NCI-H2227 treated with DMSO at 0.1 percent for 48 hours (cell line): ENCODE measurements around the gene SLC25A15.
"Not testable (repeated sequence)": the region's sequence is repeated elsewhere in the genome, so short reads cannot be mapped to it uniquely, and the experiment has no call there.

ENCODE experiments used
- DNase-seq: peaks from one replicate; lab custom pipeline; 2025; lab: John Stamatoyannopoulos, UW

The SLC25A15 gene

DNA sequence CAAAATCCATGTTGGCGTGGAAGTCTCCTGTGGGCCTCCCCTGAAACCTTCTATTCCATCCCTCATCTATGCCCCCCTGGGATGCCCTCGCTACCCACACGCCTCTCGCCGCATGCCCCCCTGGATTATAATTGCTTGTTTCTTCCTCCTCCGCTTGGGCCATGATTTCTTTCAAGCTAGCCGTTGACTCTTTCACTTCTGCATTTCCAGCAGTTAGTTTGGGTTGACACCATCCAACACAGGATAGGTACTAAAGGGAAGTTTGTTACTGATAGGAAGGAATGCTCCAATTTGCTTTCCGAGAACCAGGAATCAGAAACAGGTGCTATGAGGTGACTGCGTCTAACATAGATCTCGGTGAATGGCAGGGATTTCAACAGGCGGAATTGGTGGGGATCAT lies 7.7 kb upstream of the SLC25A15 start:
- DNase-seq: no peak

DNA sequence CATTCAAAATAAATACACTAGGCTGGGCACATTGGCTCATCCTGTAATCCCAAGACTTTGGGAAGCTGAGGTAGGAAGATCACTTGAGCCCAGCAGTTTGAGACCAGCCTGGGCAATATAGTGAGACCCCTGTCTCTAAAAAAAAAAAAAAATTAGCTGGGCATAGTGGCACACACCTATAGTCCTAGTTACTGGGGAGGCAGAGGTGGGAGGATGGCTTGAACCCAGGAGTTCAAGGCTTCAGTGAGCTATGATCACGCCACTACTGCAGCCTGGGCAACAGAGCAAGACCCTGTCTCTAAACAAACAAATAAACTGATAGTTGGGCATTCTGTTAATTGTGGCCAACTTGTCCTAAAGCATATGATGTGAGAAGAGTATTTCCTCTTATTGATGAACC lies 6.4 kb upstream of the SLC25A15 start:
- not testable (repeated sequence) for DNase-seq

DNA sequence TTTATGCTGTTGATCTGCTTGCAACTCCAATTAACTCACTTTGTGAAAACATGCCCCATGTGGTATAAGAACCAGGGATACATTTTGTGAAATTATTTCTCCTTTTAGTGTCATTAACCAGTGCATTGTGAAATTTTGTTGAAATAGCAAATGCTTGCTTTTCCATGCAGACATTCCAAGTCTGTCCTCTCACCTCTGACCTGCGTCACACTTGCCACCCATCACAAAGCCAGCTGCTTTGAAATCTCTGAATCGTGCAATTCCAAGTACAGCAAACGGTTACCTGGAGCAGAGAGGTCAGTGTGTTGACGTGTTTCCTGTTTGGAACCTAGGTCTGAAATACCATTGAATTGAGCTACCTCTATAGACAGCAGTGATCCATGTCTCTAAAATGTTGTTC lies 4.9 kb upstream of the SLC25A15 start:
- DNase-seq: no peak

DNA sequence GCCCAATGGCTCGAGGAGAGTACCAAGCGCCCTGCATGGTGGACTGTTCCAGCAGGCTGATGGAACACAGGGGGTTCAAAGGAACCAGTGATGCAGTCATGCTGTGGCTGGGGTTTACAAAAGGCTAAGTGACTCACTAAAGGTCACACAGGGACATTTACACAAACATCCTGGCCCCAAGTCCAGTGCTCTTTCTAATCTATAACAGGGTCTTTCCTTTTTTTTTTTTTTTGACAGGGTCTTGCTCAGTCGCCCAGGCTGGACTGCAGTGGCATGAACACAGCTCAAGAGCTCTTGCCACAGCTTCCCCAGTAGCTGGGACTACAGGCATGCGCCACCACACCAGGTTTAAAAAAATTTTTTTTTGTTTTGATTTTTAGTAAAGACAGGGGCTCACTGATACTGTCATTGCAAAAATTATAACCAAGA lies 2.8 kb upstream of the SLC25A15 start:
- DNase-seq: no peak

DNA sequence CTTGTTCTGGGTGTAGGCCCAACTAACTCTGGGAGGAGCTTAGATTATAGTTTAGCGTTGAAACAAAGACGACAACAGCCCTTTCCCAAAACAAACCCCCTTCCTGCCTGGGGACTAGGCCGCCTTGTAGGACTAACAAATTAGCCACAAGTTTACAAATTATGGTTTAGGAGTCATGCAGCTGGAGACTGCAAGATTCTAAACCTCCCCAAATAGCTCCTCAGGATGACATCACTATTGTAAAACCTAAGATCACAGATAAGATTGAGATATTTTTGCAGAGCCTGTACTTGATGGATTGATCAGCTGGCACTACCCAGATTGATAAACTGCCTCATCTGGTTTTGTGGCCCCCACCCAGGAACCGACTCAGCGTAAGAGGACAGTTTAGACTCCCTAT lies 2.3 kb upstream of the SLC25A15 start:
- DNase-seq: no peak

DNA sequence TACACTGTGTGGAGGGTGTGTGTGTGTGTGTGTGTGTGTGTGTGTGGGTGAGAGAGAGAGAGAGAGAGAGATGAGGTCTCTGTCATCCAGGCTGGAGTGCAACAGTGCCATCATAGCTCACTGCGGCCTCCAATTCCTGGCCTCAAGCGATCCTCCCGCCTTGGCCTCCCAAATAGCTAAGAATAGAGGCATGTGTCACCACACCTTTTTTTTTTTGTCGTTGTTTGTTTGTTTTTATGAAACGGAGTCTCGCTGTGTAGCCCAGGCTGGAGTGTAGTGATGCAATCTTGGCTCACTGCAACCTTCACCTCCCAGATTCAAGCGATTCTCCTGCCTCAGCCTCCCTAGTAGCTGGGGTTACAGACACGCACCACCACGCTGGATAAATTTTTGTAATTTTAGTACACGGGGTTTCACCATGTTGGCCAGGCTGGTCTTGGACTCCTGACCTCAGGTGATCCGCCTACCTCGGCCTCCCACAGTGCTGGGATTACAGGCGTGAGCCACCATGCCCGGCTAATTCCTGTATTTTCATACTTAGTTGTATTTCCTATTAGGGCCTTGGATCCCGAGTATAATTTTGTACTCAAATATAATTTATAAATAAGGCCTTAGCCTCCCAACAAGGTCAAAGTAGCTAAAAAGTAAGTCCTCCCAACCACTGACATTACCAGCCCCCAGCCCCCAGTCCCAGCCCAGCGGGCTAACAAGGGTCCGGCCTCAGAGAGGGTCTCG lies 704 bp upstream of the SLC25A15 start:
- not testable (repeated sequence) for DNase-seq

DNA sequence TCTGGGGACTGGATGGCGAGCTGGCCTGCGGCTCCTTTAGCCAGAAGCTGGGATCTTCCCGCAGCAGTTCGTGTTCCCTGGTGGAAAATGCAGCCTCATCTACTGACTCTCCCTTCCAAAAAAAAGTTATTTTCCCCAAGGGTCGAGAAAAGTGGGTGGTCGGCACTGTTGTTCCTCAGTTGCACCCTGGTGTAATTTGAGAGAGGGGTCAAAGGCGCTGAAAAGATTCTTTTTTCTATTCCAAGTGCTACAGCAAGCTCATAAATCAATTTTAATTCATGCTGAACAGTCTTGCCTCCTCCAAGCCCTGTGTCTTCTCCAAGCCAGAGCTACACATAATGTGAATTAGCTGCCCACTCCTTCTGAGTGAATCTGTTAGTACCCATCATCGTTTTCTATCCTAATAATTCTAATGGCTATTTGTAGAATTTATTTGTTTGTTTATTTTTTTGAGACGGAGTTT lies 774 bp downstream of the SLC25A15 start:
- no peak for DNase-seq

DNA sequence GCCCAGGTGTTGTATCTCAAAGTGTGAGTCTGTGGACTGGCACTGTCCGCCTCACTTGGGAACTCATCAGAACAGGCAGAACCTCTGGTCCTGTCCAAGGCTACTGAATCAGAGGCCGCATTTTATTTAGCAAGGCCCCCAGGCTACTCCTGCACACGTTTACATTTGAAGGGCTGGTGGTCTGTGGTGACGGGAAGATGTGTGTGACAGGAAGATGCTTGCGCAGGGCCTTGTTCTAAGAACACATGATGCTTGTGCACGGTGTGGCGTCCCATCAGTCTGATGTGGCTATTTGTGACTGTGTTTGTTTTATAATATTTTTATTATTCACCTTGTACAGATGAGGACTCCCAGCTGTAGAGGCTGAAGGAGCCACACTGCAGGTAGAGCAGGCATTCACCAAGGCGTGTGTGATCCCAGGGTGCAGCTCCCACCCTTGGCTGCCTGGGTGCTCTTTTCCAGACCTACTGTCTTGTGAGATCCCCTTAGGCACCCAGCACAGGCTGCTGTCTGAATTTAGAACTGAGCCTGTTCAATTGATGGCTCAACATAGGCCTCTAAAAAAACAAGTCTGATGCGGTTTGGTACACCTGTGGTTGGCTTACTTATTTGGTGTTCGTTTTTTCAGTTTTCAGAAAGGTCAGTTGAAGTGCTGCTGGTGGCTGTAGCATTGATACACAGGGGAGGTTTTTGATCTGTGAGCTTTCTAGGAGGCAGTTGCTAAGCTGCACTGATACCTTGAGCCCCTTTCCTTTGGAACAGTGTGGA lies 3.1 kb downstream of the SLC25A15 start:
- no peak for DNase-seq

DNA sequence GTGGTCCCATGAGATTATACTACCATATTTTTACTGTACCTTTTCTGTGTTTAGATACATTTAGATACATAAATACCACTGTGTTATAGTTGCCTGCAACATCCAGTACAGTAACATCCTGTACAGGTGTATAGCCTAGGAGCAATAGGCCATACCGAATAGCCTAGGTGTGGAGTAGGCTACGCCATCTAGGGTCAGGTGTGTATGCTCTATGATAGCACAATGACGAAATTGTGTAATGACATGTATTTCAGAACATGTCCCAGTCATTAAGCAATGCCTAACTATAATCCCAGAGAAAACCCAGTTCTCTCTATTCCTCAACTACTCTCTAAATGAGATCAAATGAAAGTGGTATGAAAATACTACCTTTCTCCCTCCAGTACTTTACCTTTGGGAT lies 3.9 kb downstream of the SLC25A15 start:
- DNase-seq: no peak

DNA sequence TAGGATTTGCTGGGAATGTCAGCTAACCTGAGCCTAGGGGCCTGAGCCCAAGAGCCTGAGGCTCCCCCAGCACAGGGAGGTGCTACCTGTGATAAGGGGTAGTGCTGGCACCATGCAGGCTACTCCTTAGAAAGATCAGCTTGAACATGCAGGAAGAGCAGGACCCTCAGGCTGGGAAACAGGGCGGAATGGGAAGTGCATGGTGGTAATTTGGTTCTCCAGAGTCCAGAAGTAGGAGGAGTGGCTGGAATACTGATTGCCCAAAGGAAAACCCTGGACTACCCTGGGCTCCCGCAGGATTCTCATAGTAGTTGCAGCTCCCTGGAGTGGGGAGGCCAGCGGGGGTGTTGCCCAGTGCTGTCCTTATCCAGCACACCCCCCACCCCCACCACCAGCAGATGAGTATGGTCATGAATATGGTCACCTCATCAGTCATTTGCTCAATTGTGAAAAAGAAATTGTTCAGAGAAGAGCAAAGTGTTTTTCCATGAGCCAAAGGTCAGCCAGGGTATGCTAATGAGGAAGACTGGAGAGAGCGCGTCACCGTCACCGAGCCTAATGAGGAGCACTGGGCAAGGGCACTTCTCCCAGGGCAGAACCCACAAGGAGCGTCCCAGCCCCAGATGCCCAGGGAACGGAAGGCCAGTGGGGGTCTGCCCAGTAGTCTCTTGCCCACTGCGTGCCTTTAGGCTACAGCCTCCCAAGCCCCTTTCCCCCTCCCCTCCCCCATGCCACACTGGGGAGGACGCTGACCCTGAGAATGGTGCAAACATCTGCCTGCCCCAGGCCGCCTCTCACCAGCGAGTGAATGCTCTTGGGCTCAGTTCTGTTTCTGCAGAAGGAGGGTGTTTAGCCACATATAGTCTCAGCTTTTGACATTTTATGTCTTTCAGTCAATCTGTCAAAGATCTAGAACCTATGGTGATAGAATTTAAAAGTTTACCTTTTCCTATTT lies 5.3 kb downstream of the SLC25A15 start:
- DNase-seq: no peak

DNA sequence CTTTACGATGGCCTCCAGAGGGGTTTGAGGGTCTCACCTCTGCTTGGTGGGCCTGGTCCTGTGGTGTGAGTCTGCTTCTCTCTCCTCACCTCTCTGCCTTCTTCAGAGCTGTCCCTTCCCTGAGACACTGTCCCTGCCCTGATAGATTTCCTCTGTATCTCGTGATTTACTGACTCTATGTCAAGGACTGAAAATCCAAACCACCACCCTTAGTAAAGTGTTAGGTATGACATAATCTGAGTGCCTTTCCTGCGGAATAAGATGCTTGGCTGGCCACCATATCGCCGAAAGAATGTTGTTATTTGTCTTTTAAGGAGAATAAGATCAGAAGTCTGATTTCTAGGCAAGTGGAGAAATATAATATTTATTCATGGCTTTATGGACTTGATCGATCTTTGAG lies 7.2 kb downstream of the SLC25A15 start:
- DNase-seq: no peak

DNA sequence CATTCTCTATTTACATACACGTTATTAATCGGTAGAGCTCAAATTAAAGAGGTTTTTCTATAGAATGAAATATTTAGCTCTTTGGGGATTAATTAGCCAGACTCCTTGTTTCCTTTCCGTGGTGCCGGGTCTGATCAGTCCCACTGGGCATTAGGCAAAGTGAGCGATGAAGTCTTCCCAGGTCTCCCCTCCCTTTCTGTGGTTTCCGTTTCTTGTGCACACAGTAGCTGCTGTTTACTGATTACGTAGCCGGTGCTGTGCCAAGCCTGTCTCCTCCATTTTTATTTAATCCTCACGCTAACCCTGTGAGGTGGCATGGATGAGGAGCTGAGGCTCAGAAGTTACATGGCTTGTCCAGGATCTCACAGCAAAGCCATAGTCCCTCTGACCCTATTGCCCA lies 9.0 kb downstream of the SLC25A15 start:
- DNase-seq: no peak

DNA sequence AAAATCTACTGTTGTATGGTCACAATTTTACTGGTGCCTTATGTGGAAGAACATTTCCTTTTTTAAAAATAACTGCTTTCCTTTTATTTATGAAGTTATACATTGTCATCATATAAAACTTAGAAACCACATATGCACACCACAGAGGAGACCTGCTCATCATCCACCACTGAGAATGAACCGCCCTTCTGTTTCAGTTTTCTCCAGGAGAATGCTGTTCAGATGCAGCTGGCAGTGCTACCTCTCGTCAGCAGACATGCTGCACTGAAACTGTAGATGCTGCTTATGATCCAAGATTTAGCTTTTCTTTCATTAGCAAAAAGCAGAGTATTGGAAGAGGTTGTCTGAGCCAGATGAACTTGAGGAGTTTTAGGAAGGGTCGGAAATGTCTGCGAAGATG lies 10.1 kb downstream of the SLC25A15 start:
- no peak for DNase-seq

DNA sequence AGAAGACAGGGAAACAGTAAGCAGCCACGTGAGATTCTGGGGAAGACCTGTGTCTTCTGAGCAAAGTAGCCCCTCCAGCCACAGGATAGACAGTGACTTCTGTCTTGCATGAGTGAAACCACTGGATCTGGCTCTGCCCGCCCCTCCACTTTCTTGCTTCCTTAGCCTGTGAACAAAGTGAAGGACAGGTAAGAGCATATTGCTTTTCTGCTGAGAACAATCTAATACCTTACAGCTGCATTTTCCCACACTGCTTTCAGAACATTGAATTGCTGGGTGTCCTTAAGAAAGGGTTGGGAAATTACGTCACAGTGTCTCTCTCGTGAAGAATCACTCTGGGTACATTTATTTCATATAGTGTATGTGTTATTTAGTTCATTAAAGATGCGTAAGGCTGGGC lies 11.1 kb downstream of the SLC25A15 start:
- DNase-seq: no peak

DNA sequence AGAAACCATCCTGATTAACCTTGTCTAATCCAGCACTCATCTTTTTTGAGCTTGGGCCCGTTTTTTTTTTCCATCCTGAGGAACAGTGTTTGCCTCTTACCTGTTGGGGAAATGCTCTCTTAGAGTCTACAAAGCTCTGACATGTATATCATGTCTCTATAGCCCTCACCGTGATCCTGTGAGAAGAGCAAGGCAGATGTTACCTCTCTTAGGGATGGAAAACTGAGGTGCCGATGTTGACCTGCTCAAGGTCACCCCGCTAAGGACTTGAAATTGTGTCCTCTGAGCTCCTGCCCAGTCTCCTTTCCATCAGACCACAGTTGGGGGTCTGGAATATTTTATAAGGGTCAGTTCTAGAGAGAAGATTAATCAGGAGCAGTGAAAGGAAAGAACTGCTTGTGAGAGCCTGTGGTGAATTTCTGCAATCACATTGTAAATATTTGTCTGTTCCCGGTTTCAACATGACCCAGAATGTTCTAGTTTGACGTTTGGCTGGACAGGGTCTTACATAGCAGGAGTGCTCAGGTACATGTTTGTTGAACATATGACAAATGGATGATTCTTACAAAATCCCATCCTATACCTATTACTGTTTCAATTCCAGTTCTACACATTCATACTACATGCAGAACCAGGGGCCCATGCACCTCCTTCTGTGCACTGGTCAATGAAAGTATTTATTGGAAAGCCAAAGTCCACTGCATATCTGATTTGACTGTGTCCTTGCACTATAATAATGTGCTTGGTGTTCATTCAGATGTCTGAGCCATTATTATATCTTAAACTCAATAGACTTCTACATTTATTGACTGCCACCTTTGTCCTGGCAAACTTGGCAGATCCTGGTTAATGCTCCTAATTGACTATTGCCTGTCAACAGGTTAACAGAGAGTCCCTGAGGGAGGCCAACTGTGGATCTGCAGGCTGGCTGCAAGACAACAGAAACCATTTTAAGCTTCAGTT lies 12.1 kb downstream of the SLC25A15 start:
- DNase-seq: no peak

DNA sequence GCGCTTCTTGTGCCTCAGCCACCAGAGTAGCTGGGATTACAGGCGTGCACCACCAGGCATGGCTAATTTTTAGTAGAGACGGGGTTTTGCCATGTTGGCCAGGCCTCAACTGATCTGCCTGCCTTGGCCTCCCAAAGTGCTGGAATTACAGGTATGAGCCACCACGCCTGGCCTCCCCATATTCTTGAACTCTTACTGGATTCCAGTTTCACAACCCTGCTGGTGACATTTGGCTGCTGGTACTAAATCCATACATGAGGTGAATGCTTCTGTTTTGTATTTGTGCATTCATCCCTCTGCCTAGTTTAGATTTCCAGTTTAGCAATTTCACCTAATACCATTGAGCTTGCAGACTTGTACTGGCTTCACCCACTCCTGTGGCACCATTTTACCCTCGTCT lies 13.9 kb downstream of the SLC25A15 start:
- DNase-seq: no peak

DNA sequence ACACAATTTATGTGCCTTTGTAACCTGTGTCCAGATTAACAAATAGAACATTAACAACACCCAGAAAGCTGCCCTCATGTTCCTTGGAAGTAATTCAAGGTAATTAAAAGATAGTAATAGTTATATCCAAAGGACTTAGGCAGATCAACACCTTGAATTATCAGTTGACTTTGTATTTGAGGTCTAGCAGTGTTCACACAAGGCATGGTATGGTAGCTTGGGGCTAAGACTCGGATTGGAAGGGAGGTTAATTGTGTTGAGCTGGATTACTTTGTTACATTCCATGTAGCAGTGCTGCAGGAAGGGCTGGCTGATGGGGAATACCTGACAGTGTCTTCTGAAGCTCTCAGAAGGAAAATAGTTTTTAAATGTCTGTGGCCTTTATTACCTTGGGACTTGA lies 16.8 kb downstream of the SLC25A15 start:
- DNase-seq: no peak

DNA sequence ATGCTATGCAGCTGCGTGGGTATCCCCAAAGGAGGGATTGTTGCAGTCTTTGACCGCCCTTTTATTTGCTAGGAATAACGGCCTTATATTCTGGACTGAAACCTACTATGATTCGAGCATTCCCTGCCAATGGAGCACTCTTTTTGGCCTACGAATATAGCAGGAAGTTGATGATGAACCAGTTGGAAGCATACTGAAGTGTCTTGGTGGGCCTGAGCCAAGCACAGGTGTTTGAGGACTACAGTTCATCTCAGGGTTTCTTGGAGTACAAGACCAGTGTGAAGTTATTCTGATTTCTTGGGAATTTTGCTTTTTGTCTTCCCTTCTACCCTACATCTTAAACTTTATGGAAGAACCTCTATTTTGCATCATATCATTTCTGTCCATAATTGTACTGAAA lies 20.1 kb downstream of the SLC25A15 start:
- no peak for DNase-seq

DNA sequence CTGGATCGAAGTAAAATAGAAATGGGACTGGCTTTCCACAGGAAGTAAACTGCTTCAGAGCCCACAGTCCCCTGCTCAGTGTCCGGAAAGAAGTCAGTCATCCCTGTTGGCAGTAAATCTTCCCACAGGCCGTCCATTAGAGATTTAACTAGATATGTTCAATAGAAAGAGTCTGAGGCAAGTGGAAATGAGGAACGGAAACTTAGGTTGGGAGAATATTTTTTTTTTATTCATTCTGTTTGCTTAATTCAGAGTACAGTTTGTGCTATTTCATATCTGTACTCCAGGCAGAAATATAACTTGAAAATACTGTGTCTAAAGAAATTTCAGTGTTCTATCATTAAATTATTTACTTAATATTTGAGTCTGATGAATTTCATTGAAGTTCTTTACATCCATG lies 22.7 kb downstream of the SLC25A15 start:
- DNase-seq: no peak

DNA sequence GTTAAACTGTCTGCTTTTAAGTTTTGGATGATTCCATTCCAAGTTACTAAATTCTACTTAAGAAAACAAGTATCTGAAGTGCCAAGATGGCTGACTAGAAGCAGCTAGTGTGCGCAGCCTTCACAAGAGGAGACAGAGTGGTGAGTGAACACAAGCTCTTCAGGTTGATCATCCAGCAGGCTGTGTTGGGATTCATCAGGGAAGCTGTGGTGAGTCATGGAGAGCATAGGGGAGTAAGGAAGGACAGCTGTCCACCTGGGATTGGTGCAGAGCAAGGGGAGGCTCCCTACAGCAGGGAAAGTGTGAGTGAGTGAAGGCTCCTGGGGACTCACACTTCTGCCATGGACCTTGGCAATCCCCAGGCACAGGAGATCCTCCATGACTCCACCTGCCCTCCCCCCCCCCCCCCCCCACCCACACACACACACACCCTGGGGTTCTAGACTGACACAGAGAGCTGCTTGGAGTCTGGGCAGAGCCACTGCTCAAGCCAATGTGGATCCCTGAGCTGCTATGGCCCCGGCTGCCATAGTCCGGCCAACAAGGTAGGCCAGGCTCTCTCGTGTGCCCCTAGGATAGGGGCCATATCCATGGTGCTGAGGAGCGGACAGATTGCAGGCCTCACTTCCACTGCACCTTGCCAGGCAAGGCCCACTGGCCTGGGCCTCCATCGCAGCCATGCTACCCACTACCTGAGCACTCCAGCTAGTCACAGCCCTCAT lies 23.5 kb downstream of the SLC25A15 start:
- DNase-seq: no peak
